HepG2 (cell line): Measurements from ENCODE around the gene TRAK1. TPM values are rescaled to one million over a fixed set of nuclear protein-coding genes. Genes with fewer than 3 reads are reported as not detected.
A peak's percentile ranks its signal among the peaks of the same experiment; 100 is the strongest.

Experiments
- AKAP8 ChIP-seq: sonication (generic); formaldehyde crosslinking; IDR thresholded peaks from 2 replicates; pipeline ENCODE4 v1.5.1; 2020; ENCODE audit warnings: mild to moderate bottlenecking, missing genetic modification reagents
- CBX1 ChIP-seq: IDR thresholded peaks from one replicate; pipeline ENCODE4 v1.6.1; 2016; ENCODE audit warnings: antibody characterized with exemption, low read depth
- FLYWCH1 ChIP-seq: sonication (generic); formaldehyde crosslinking; IDR thresholded peaks from 2 replicates; pipeline ENCODE4 v1.8.1; 2023; ENCODE audit warnings: mild to moderate bottlenecking, missing genetic modification reagents
- HNF4A ChIP-seq: sonication (generic); formaldehyde crosslinking; IDR thresholded peaks from 2 replicates; pipeline ENCODE4 v1.4.0; 2020; ENCODE audit warnings: missing genetic modification reagents
- HOXA7 ChIP-seq: sonication (generic); formaldehyde crosslinking; IDR thresholded peaks from 2 replicates; pipeline ENCODE4 v1.8.1; 2022; ENCODE audit warnings: mild to moderate bottlenecking, missing genetic modification reagents, moderate library complexity
- NR2F1 ChIP-seq, 2 experiments: fragments of 450-650 bp in 1 of 2; formaldehyde crosslinking in 1 of 2; IDR thresholded peaks; 2 replicates each; pipeline versions ENCODE4 v1.5.0 to v1.6.1; 2016 to 2020; ENCODE audit warnings: mild to moderate bottlenecking in 1 of 2, missing compliant biosample characterization in 1 of 2, missing genetic modification reagents in 1 of 2, moderate library complexity in 1 of 2
- PAWR ChIP-seq: sonication (generic); formaldehyde crosslinking; IDR thresholded peaks from 2 replicates; pipeline ENCODE4 v1.4.0; 2020; ENCODE audit warnings: missing genetic modification reagents, mild to moderate bottlenecking, borderline replicate concordance
- PHF21A ChIP-seq: sonication (generic); formaldehyde crosslinking; IDR thresholded peaks from 2 replicates; pipeline ENCODE4 v1.5.0; 2020; ENCODE audit warnings: mild to moderate bottlenecking, missing genetic modification reagents
- RNF2 ChIP-seq: fragments of 450-650 bp; conservative IDR thresholded peaks from 2 replicates; pipeline ENCODE4 v1.6.1; 2016; ENCODE audit warnings: low read depth
- SATB2 ChIP-seq: sonication (generic); formaldehyde crosslinking; IDR thresholded peaks from 2 replicates; pipeline ENCODE4 v1.5.0; 2020; ENCODE audit warnings: missing genetic modification reagents
- TBP ChIP-seq: sonication (generic); formaldehyde crosslinking; IDR thresholded peaks from 2 replicates; pipeline ENCODE4 v1.5.0; 2020; ENCODE audit warnings: missing genetic modification reagents
- TEAD3 ChIP-seq: optimal IDR thresholded peaks from 2 replicates; pipeline ENCODE3; 2016; ENCODE audit warnings: borderline replicate concordance
- ZFP37 ChIP-seq: sonication (generic); formaldehyde crosslinking; IDR thresholded peaks from 2 replicates; pipeline ENCODE4 v1.4.0; 2020; ENCODE audit warnings: missing genetic modification reagents, borderline replicate concordance
- ZNF10 ChIP-seq: sonication (generic); formaldehyde crosslinking; IDR thresholded peaks from 2 replicates; pipeline ENCODE4 v1.4.0; 2020; ENCODE audit warnings: mild to moderate bottlenecking, low read depth, missing genetic modification reagents, borderline replicate concordance
- ZNF256 ChIP-seq: sonication (generic); formaldehyde crosslinking; conservative IDR thresholded peaks from 2 replicates; pipeline ENCODE4 v1.4.0; 2020; ENCODE audit warnings: missing genetic modification reagents
- ZNF557 ChIP-seq: sonication (generic); formaldehyde crosslinking; IDR thresholded peaks from 2 replicates; pipeline ENCODE4 v1.4.0; 2020; ENCODE audit warnings: missing genetic modification reagents
- ZNF589 ChIP-seq: sonication (generic); formaldehyde crosslinking; conservative IDR thresholded peaks from 2 replicates; pipeline ENCODE4 v1.8.0; 2022; ENCODE audit warnings: mild to moderate bottlenecking, moderate library complexity, missing genetic modification reagents
- polyA plus RNA-seq, 8 experiments: library from polyadenylated mRNA; depleted of rRNA in 3 of 8; stranded (reverse) in 7 of 8; unstranded in 1 of 8; fragments of >200 nt; fragmentation: Illumina TruSeq in 4 of 8; extraction: Trizol in 4 of 8; gene quantifications; 2 replicates each; pipeline versions ENCODE4 v1.2.1 to v1.2.3, GENCODE V29; 2011 to 2016; ENCODE audit warnings: low read depth in 4 of 8, missing spikeins in 1 of 8, mixed read lengths in 1 of 8; ENCODE audit not compliant: insufficient read depth in 1 of 8
- total RNA-seq, 5 experiments: library from RNA; depleted of rRNA; stranded (reverse); fragments of >200 nt; fragmentation: Illumina TruSeq; extraction: Trizol; gene quantifications; 2 replicates each; pipeline ENCODE4 v1.2.3, GENCODE V29; 2016; ENCODE audit warnings: low read depth in 1 of 5
- TF ChIP-seq, protein P1 (sequence below): sonication (generic); formaldehyde crosslinking; IDR thresholded peaks from 2 replicates; pipeline ENCODE4 v1.4.0; 2020; ENCODE audit warnings: missing genetic modification reagents, borderline replicate concordance
- TF ChIP-seq, protein P2 (sequence below): sonication (generic); formaldehyde crosslinking; conservative IDR thresholded peaks from 2 replicates; pipeline ENCODE4 v1.8.1; 2023; ENCODE audit warnings: missing genetic modification reagents
- TF ChIP-seq, protein P3 (sequence below): sonication (generic); formaldehyde crosslinking; conservative IDR thresholded peaks from 2 replicates; pipeline ENCODE4 v1.4.0; 2020; ENCODE audit warnings: mild to moderate bottlenecking, missing genetic modification reagents, moderate library complexity
- TF ChIP-seq, protein P4 (sequence below): sonication (generic); formaldehyde crosslinking; IDR thresholded peaks from 2 replicates; pipeline ENCODE4 v1.4.0; 2020; ENCODE audit warnings: missing genetic modification reagents

Gene TRAK1
- total and polyA plus RNA-seq, 2 of the 13 experiments (the other 11 are each of a cell fraction or from before 2014, with no cell fraction given) = 20.5 to 46.6 TPM

DNA sequence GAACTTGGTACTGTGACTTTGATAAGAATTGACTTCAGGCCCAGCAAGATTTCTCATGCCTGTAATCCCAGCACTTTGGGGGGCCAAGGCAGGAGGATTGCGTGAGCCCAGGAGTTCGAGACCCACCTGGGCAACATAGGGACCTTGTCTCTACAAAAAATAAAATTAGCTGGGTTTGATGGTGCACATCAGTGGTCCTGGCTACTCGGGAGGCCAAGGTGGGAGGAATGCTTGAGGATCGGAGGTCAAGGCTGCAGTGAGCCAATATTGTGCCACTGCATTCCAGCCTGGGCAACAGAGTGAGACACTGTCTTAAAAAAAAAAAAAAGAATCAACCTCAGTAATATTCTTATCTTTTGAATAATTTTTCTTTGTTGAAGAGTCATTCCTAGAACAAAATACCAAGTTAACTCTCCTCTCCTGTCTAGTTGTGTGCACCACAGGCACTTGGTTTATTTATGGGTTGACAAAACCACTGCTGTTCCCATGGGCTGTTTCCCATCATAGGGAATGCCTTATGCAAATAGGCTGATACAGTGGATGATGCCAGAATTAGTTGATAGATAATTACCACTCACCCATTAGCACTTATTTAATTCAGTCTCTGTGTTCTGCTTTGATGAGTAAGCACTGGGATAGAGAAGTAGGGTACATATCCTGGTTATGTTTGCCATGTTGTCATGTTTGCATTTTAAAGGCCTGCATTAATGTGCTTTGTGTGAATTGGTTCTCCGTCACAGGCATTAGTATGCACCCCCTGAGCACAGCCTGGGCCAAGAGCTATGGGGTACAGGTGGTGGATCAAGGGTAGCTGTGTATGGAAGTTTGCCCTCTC lies 32.9 kb downstream of the TRAK1 start (continued):
- TF ChIP-seq TEAD3 (CRISPR knock-in tag) (peak; percentile 71), PHF21A (CRISPR knock-in tag) (no peak), ZNF557 (CRISPR knock-in tag) (no peak), ZNF589 (CRISPR knock-in tag) (no peak), FLYWCH1 (CRISPR knock-in tag) (no peak), NR2F1 (CRISPR knock-in tag; IDR thresholded peaks at IDR 0.05) (peak in 1 of 2 experiments; percentile 31; a peak in 1 of 4 replicates), RNF2 (no peak), SATB2 (CRISPR knock-in tag) (no peak), HOXA7 (CRISPR knock-in tag) (no peak), TBP (CRISPR knock-in tag) (no peak), ZNF10 (CRISPR knock-in tag) (no peak), CBX1 (no peak), PAWR (CRISPR knock-in tag) (no peak), ZNF256 (CRISPR knock-in tag) (no peak), AKAP8 (no peak), ZFP37 (no peak), HNF4A (0 out of 2 replicates have a peak, but pooled peaks have one; percentile 1)
- TF ChIP-seq, protein P1, sequence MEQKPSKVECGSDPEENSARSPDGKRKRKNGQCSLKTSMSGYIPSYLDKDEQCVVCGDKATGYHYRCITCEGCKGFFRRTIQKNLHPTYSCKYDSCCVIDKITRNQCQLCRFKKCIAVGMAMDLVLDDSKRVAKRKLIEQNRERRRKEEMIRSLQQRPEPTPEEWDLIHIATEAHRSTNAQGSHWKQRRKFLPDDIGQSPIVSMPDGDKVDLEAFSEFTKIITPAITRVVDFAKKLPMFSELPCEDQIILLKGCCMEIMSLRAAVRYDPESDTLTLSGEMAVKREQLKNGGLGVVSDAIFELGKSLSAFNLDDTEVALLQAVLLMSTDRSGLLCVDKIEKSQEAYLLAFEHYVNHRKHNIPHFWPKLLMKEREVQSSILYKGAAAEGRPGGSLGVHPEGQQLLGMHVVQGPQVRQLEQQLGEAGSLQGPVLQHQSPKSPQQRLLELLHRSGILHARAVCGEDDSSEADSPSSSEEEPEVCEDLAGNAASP (CRISPR knock-in tag) = no peak
- TF ChIP-seq, protein P2, sequence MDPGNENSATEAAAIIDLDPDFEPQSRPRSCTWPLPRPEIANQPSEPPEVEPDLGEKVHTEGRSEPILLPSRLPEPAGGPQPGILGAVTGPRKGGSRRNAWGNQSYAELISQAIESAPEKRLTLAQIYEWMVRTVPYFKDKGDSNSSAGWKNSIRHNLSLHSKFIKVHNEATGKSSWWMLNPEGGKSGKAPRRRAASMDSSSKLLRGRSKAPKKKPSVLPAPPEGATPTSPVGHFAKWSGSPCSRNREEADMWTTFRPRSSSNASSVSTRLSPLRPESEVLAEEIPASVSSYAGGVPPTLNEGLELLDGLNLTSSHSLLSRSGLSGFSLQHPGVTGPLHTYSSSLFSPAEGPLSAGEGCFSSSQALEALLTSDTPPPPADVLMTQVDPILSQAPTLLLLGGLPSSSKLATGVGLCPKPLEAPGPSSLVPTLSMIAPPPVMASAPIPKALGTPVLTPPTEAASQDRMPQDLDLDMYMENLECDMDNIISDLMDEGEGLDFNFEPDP (CRISPR knock-in tag) = no peak
- TF ChIP-seq, protein P3, sequence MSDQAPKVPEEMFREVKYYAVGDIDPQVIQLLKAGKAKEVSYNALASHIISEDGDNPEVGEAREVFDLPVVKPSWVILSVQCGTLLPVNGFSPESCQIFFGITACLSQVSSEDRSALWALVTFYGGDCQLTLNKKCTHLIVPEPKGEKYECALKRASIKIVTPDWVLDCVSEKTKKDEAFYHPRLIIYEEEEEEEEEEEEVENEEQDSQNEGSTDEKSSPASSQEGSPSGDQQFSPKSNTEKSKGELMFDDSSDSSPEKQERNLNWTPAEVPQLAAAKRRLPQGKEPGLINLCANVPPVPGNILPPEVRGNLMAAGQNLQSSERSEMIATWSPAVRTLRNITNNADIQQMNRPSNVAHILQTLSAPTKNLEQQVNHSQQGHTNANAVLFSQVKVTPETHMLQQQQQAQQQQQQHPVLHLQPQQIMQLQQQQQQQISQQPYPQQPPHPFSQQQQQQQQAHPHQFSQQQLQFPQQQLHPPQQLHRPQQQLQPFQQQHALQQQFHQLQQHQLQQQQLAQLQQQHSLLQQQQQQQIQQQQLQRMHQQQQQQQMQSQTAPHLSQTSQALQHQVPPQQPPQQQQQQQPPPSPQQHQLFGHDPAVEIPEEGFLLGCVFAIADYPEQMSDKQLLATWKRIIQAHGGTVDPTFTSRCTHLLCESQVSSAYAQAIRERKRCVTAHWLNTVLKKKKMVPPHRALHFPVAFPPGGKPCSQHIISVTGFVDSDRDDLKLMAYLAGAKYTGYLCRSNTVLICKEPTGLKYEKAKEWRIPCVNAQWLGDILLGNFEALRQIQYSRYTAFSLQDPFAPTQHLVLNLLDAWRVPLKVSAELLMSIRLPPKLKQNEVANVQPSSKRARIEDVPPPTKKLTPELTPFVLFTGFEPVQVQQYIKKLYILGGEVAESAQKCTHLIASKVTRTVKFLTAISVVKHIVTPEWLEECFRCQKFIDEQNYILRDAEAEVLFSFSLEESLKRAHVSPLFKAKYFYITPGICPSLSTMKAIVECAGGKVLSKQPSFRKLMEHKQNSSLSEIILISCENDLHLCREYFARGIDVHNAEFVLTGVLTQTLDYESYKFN (CRISPR knock-in tag) = no peak
- TF ChIP-seq, protein P4, sequence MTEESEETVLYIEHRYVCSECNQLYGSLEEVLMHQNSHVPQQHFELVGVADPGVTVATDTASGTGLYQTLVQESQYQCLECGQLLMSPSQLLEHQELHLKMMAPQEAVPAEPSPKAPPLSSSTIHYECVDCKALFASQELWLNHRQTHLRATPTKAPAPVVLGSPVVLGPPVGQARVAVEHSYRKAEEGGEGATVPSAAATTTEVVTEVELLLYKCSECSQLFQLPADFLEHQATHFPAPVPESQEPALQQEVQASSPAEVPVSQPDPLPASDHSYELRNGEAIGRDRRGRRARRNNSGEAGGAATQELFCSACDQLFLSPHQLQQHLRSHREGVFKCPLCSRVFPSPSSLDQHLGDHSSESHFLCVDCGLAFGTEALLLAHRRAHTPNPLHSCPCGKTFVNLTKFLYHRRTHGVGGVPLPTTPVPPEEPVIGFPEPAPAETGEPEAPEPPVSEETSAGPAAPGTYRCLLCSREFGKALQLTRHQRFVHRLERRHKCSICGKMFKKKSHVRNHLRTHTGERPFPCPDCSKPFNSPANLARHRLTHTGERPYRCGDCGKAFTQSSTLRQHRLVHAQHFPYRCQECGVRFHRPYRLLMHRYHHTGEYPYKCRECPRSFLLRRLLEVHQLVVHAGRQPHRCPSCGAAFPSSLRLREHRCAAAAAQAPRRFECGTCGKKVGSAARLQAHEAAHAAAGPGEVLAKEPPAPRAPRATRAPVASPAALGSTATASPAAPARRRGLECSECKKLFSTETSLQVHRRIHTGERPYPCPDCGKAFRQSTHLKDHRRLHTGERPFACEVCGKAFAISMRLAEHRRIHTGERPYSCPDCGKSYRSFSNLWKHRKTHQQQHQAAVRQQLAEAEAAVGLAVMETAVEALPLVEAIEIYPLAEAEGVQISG (CRISPR knock-in tag) = no peak
